ENCODE results near the gene AP3S2. TPM values are rescaled to one million over a fixed set of nuclear protein-coding genes. Genes with fewer than 3 reads are reported as not detected.

Gene AP3S2
- polyA plus RNA-seq, 1 donor (not counting 4 experiments of a cell fraction or from before 2014, with no cell fraction given) = 34.6 TPM

GRCh38 chr15:89781891-89782618 is 111.7 kb downstream of the AP3S2 start:
- Histone ChIP-seq H3K4me2 (ENCODE audit: control insufficient read depth, extremely low read depth, insufficient read depth, low read depth, low read length) (peak overlapping the region; percentile 95), H3K36me3 (ENCODE audit: control insufficient read depth in 2 of 2, extremely low read depth in 1 of 2, insufficient read depth in 2 of 2, low read length in 2 of 2) (no peaks in the 10 kb centered on the region), H3K79me2 (ENCODE audit: control insufficient read depth, insufficient read depth, low read length) (no peaks in the 10 kb centered on the region), H2AFZ (ENCODE audit: control insufficient read depth, low read length) (peak overlapping the region; percentile 90), H3K9me3 (ENCODE audit: control insufficient read depth, low read depth, low read length) (no peaks in the 10 kb centered on the region), H3K9ac (ENCODE audit: control insufficient read depth, extremely low read depth, insufficient read depth, low read length) (peak overlapping the region; percentile 82), H3K4me1 (ENCODE audit: control insufficient read depth, extremely low read depth, insufficient read depth, low read length) (peaks cover 37% of the 10 kb centered on the region), H3K4me3 (ENCODE audit: control insufficient read depth in 2 of 3, extremely low read depth in 1 of 3, insufficient read depth in 2 of 3, low read depth in 1 of 3, low read length in 3 of 3) (peak overlapping the region in 2 of 3 experiments; percentile 44 to 53), H3K27me3 (ENCODE audit: control insufficient read depth, extremely low read depth, insufficient read depth, low read length) (no peaks in the 10 kb centered on the region), H3K9me1 (ENCODE audit: control insufficient read depth, extremely low read depth, insufficient read depth, low read length) (peaks cover 2% of the 10 kb centered on the region), H4K20me1 (ENCODE audit: control insufficient read depth, extremely low read depth, insufficient read depth, low read length) (no peaks in the 10 kb centered on the region), H3K27ac (ENCODE audit: control insufficient read depth, insufficient read depth, low read length) (peak overlapping the region; percentile 99)
- dilution Hi-C loops (cut with MboI; ENCODE audit: extremely low pct_ligation_motif_present, low sequenced_read_pairs) = no loop called here
- DNase-seq (ENCODE audit: low read depth, low spot score) (peak; percentile 84), FAIRE-seq (peak; percentile 92)
- TF ChIP-seq CTCF (optimal IDR thresholded peaks at IDR 0.05 in 1 of 3, IDR thresholded peaks at IDR 0.05 in 1 of 3, conservative IDR thresholded peaks at IDR 0.05 in 1 of 3; ENCODE audit: extremely low read depth in 1 of 3, insufficient read depth in 2 of 3, low read length in 3 of 3) (no peak), EZH2 (IDR thresholded peaks at IDR 0.05; ENCODE audit: low read length) (no peak)

GRCh38 chr15:89781055-89781454 is 112.7 kb downstream of the AP3S2 start:
- Histone ChIP-seq H3K27ac (ENCODE audit: control insufficient read depth, insufficient read depth, low read length) (peak overlapping the region; percentile 99), H3K4me2 (ENCODE audit: control insufficient read depth, extremely low read depth, insufficient read depth, low read depth, low read length) (peak overlapping the region; percentile 95), H4K20me1 (ENCODE audit: control insufficient read depth, extremely low read depth, insufficient read depth, low read length) (no peaks in the 10 kb centered on the region), H3K4me1 (ENCODE audit: control insufficient read depth, extremely low read depth, insufficient read depth, low read length) (peaks cover 40% of the 10 kb centered on the region), H3K36me3 (ENCODE audit: control insufficient read depth in 2 of 2, extremely low read depth in 1 of 2, insufficient read depth in 2 of 2, low read length in 2 of 2) (no peaks in the 10 kb centered on the region), H3K9ac (ENCODE audit: control insufficient read depth, extremely low read depth, insufficient read depth, low read length) (peak overlapping the region; percentile 82), H3K27me3 (ENCODE audit: control insufficient read depth, extremely low read depth, insufficient read depth, low read length) (no peaks in the 10 kb centered on the region), H3K9me3 (ENCODE audit: control insufficient read depth, low read depth, low read length) (no peaks in the 10 kb centered on the region), H3K79me2 (ENCODE audit: control insufficient read depth, insufficient read depth, low read length) (no peaks in the 10 kb centered on the region), H3K9me1 (ENCODE audit: control insufficient read depth, extremely low read depth, insufficient read depth, low read length) (peaks cover 2% of the 10 kb centered on the region), H2AFZ (ENCODE audit: control insufficient read depth, low read length) (peak overlapping the region; percentile 27), H3K4me3 (ENCODE audit: control insufficient read depth in 2 of 3, extremely low read depth in 1 of 3, insufficient read depth in 2 of 3, low read depth in 1 of 3, low read length in 3 of 3) (peak overlapping the region in 1 of 3 experiments; percentile 8)
- TF ChIP-seq CTCF (optimal IDR thresholded peaks at IDR 0.05 in 1 of 3, IDR thresholded peaks at IDR 0.05 in 1 of 3, conservative IDR thresholded peaks at IDR 0.05 in 1 of 3; ENCODE audit: extremely low read depth in 1 of 3, insufficient read depth in 2 of 3, low read length in 3 of 3) (no peak), EZH2 (IDR thresholded peaks at IDR 0.05; ENCODE audit: low read length) (no peak)
- FAIRE-seq (peak; percentile 96), DNase-seq (ENCODE audit: low read depth, low spot score) (no peak)
- dilution Hi-C loops (cut with MboI; ENCODE audit: extremely low pct_ligation_motif_present, low sequenced_read_pairs) = no loop called here
